HG02943 (cell line): ENCODE results near the gene MYH7.
"Not testable (repeated sequence)": the region's sequence is repeated elsewhere in the genome, so short reads cannot be mapped to it uniquely, and the experiment has no call there.

ENCODE experiments used
- ATAC-seq: cut with Tn5 transposase; IDR thresholded peaks from one replicate; pipeline ENCODE4 v1.9.1; 2021; ENCODE audit warnings: mild to moderate bottlenecking, low read depth, moderate library complexity; ENCODE audit not compliant: unreplicated experiment

MYH7 gene

GRCh38 chr14:23409966-23410635 is 25.4 kb downstream of the MYH7 start:
- ATAC-seq: no peak

DNA sequence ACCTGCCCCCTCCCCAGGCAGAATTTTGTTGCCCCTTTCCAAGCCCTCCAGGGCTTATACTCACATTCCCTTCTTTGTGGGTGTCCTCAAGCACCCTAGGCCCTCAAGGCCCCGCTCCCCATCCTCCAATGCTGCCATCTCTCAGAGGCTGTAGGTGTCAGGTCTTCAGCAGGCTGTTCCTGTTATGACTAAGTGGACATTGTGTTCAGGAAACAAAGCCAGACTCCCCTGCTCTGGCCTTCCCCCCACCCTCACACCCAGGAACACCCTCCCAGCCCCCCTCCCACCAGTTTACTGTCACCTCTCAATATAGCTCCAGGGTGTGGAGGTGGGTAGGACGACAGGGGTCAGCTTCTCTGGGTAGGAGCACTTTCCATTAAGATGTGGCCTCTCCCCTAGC is 26.0 kb downstream of the MYH7 start:
- ATAC-seq: no peak

GRCh38 chr14:23408307-23408630 is 27.2 kb downstream of the MYH7 start:
- ATAC-seq: no peak

DNA sequence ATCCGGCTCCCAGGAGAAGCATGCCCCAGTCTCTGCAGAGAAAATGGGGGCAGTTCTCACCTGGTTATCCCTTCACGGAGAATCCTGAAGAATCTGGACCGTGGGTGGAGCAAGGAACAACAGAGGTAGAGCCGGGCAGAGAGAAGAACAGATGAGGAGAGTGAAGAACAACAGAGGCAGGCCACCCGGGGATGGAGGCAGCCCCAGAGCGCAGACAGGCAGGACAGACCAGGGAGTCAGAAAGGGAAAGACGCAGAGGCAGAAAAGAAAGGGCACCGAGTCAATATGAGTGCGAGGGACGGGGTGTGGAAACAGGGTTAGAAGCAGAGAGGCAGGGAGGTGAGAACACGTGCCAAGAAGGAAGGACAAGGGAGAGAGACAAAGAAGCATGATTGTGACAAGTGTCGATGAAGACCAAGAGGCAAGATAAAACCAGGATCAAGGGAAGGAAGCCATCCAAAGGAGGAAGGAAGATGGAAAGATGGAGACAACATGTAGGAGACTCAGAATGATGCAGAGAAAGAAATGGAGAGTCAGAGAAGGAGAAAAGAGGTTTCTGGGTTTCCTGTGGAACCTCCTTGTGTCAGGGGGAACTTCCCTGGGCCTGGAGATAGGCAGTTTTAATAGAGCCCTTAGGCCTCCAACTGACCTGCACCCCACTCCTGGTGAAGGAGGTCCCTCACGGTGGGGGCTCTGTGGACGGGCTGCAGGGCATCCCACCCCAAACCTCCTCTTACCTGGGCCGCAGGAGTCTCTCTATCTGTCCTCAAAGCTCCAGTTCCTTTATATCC is 27.7 kb downstream of the MYH7 start, which contains the start of gene MYH6:
TSS of gene MYH6 (minus strand) at position 758 of the 791 bp plus-strand sequence. CDS start 1,050 bp downstream, outside the sequence.
- no peak for ATAC-seq

GRCh38 chr14:23406725-23407355 is 28.6 kb downstream of the MYH7 start:
- no peak for ATAC-seq

DNA sequence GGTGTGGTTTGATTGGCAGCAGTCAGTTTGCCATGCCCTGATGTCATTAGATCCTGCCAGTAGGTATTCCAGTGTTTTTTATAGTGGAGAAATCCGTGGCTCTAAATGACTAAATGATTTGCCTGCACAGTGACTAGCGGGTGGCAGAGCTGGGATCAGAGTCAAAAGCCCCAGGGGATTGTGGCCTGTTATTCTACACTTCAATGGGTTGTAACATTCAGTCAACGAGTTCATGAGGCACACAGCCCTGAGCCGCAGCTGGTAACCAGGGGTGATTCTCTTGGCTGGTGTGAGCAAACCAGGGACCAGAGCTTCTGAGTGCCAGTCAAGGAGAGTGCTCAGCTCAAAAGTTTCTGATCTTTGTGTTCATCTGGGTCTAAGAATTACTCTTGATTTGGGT is 29.2 kb downstream of the MYH7 start:
- ATAC-seq: no peak

- no peak for ATAC-seq
Measured at GRCh38 chr14:23405516-23406025, 29.9 kb downstream of the MYH7 start.

DNA sequence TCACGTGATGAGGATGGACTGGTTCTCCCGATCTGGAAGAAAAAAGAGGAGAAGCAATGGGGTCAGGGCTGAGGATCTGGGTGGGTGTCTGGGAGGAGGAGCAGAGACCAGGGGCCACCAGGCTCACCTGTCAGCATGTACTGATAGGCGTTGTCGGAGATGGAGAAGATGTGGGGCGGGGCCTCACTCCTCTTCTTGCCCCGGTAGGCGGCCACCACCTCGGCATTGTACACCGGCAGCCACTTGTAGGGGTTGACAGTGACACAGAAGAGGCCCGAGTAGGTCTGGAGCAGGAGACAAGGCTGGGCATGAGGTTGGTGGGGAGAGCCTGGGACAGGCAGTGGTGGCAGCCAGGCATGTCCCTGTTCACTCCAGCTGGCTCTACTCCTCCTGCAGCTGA is 30.4 kb downstream of the MYH7 start:
- ATAC-seq: no peak

DNA sequence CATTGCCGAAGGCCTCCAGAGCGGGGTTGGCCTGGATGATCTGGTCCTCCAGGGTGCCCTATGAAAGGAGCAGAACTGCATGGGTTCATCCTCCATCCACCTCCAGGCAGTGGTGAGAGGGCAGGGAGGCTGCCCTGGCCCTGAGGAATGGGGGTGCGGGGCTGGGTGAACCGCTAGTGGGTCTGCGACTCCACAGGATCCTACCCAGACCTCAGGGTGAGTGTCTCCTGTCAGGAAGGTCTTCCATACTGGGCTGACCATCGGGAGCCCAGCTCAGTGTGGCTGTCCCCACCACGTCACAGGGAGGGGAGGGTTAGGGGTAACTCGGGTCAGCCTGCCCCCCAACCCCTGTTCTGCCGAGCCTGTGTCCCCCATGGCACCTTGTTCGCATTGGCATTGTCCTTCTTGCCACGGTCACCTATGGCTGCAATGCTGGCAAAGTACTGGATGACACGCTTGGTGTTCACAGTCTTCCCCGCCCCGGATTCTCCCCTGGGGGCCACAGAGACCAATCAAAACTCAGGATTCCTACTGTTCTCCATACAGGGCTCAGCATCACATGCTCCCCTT is 31.0 kb downstream of the MYH7 start:
- no peak for ATAC-seq

- ATAC-seq: no peak
Measured at GRCh38 chr14:23403908-23404307, 31.6 kb downstream of the MYH7 start.

DNA sequence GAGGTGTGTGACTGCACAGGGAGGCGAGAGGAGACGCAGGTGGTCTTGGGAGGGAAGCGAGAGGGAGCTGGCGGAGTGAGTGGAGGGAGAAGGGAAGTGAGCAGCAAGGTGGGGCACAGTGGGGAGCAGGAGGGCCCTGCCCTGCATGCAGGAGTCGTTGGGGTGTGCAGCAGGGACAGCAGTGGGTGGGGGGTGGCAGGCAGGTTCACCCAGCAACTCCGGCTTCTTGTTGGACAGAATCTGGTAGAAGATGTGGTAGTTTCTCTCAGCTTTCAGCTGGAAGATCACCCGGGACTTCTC is 32.4 kb downstream of the MYH7 start:
- no peak for ATAC-seq

DNA sequence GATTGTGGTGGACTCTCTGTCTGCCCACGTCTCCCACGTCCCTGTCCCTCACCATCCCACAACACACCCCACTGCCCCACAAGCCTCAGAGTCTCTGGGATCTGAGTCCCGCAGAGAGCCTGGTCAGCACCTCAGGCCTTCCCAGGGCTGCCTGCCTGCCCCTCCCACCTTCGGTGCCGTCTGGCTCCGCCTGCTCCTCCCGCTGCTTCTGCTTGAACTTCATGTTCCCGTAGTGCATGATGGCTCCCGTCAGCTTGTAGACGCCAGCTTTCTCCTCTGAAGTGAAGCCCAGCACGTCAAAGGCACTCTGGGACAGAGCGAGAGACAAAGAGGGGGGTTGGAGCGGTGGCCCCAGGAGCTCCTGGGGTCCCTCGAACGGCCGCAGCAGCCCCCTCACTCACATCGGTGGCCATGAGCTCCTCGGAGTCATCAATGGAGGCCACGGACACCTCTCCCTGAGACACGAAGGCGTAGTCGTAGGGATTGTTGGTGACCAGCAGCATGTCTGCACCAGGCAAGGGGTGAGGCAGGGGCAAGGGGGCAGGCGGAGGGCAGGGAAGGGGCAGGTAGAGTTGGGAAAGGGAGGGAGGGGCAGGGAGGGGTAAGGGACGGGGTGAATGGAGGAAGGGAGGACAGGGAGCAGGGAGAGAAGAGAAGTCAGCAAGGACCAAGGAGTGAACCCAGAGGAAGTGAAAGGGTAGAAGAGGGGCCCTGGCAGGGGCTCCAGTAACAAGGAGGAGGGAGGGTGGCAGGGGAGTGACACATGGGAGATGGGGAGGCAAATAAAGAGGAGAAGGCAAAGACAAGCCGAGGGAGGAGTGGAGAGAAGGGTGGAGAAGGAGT is 32.9 kb downstream of the MYH7 start:
- ATAC-seq: no peak

GRCh38 chr14:23401291-23401690 is 34.2 kb downstream of the MYH7 start:
- ATAC-seq: no peak

DNA sequence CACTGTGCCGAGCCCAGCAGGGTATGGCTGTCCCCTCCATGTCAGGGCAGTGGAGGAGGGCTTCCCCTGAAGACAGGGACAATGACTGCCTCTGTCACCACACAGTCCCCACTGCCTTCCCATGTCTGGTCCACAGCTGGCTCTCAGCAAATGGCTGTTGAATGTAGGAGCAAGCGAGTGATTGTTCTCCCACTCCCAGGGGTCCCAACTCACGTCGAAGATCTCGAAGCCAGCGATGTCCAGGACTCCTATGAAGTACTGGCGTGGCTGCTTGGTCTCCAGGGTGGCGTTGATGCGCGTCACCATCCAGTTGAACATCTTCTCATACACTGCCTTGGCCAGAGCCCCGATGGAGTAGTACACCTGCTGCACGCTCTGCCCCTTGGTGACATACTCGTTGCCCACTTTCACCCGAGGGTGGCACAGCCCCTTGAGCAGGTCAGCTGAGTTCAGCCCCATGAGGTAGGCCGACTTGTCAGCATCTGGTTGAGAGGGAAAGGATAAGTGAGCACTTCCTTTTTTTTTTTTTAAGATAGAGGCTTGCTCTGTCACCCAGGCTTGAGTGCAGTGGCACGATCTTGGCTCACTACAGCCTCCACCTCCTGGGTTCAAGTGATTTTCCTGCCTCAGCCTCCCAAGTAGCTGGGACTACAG is 34.8 kb downstream of the MYH7 start:
- ATAC-seq: not testable (repeated sequence)

- ATAC-seq: no peak
Measured at GRCh38 chr14:23399591-23399990, 35.9 kb downstream of the MYH7 start.

- ATAC-seq: no peak
Measured at GRCh38 chr14:23399136-23399535, 36.3 kb downstream of the MYH7 start.

DNA sequence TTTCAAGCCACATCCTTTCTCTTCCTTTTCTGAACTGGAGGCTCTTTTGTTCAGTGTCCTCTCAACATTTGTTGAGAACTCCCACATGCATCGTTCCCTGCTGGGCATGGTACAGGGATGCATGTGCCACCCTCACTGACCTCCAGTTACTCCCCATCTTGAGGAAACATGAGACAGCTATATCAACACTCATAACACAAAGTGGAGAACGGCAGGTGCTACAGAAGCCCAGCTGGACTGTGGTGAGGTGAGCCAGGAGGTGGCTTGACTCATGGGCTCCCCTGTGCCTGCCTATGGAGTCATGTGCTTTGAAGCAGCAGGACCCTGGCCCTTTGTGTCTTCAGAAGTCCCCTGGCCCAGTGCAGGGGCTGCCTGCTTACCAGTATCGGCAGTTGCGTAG is 37.1 kb downstream of the MYH7 start:
- no peak for ATAC-seq

GRCh38 chr14:23396781-23397407 is 38.6 kb downstream of the MYH7 start:
- no peak for ATAC-seq

- no peak for ATAC-seq
Measured at GRCh38 chr14:23396126-23396525, 39.3 kb downstream of the MYH7 start.
